Measurements from ENCODE around the gene TERT. TPM values are rescaled to one million over a fixed set of nuclear protein-coding genes. Genes with fewer than 3 reads are reported as not detected.

Gene TERT
- total and polyA plus RNA-seq, 2 of the 8 experiments (the other 6 are each of a cell fraction or from before 2014, with no cell fraction given), result 13.1 to 23.1 TPM

DNA sequence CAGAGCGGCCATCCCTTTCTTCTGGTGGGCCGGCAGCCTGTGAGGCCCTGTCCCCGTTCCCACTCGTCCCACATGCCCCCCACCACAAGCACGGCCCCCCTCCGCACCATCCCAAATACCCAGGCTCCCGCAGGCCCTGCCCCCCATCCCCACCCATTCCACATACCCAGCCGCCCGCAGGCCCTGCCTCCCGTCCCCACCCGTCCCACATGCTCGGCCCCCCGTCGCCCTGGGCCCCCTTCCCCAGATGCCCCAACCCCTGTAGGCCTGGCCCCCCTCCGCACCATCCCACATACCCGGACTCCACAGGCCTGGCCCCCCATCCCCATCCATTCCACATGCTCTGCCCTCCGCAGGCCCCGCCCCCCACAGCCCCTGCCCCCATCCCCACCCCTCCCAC, 82.0 kb downstream of the TERT start:
- Histone ChIP-seq H3K23ac (ENCODE audit: insufficient read length) (no peak overlapping the region), H2BK12ac (ENCODE audit: low read depth, low read length) (no peak overlapping the region), H2BK20ac (ENCODE audit: low read length) (no peak overlapping the region), H4K8ac (ENCODE audit: extremely low read depth, insufficient read depth, low read length) (no peak overlapping the region), H2AFZ (ENCODE audit: low read length) (no peak overlapping the region), H4K5ac (ENCODE audit: insufficient read length, low read depth, low read length) (no peak overlapping the region), H3K79me1 (ENCODE audit: low read depth, low read length) (no peaks in the 10 kb centered on the region), H3K23me2 (ENCODE audit: low read depth, low read length) (no peaks in the 10 kb centered on the region), H3K4me2 (ENCODE audit: insufficient read depth in 1 of 2, low read depth in 2 of 2, low read length in 2 of 2) (no peak overlapping the region), H3K56ac (replicated peaks; ENCODE audit: insufficient read length, low read depth, low read length) (no peak overlapping the region), H3K9me3 (ENCODE audit: insufficient read depth in 2 of 2, low read depth in 1 of 2, low read length in 1 of 2) (peaks cover 0 to 2% of the 10 kb centered on the region in 2 experiments; a peak in 1 of 4 replicates), H3K36me3 (ENCODE audit: control insufficient read depth in 2 of 4, insufficient read depth in 4 of 4, low read length in 3 of 4) (no peaks in the 10 kb centered on the region), H3K27me3 (replicated peaks in 1 of 4; ENCODE audit: control insufficient read depth in 3 of 4, extremely low read depth in 1 of 4, insufficient read depth in 3 of 4, low read length in 3 of 4) (no peaks in the 10 kb centered on the region; a peak in 1 of 7 replicates), H3K27ac (ENCODE audit: low read depth, low read length) (no peak overlapping the region), H3K9ac (replicated peaks in 1 of 4; ENCODE audit: extremely low read depth in 1 of 4, low read depth in 3 of 4, low read length in 3 of 4) (no peak overlapping the region), H3K4me1 (replicated peaks in 1 of 4; ENCODE audit: control insufficient read depth in 3 of 4, insufficient read depth in 4 of 4, low read length in 3 of 4) (peaks cover 0 to under 1% (median 0%) of the 10 kb centered on the region in 4 experiments; a peak in 2 of 7 replicates), H2BK15ac (ENCODE audit: low read length) (no peak overlapping the region), H4K20me1 (replicated peaks in 1 of 2; ENCODE audit: control insufficient read depth in 1 of 2, insufficient read depth in 2 of 2, low read length in 2 of 2) (peaks cover 3 to 6% of the 10 kb centered on the region in 2 experiments), H2BK120ac (replicated peaks; ENCODE audit: low read depth, low read length) (no peak overlapping the region), H3K4ac (replicated peaks; ENCODE audit: insufficient read length, low read depth, low read length) (no peak overlapping the region), H4K91ac (replicated peaks; ENCODE audit: insufficient read length, low read length) (no peak overlapping the region), H3K4me3 (ENCODE audit: extremely low read depth in 1 of 4, insufficient read depth in 2 of 4, low read depth in 3 of 4, low read length in 4 of 4) (no peak overlapping the region), H3K79me2 (ENCODE audit: control insufficient read depth in 1 of 2, insufficient read depth in 2 of 2, low read length in 2 of 2) (no peaks in the 10 kb centered on the region), H3K14ac (ENCODE audit: insufficient read length) (no peak overlapping the region), H3K18ac (ENCODE audit: extremely low read depth, low read length) (no peak overlapping the region), H2BK5ac (ENCODE audit: low read depth, low read length) (no peak overlapping the region), H2AK5ac (ENCODE audit: low read depth, low read length) (no peak overlapping the region)
- CTCF ChIA-PET (ENCODE audit: partially characterized antibody), result no interaction called here
- POLR2A ChIA-PET (ENCODE audit: partially characterized antibody), result no interaction called here
- WGBS, 2 experiments (ENCODE audit: extremely low coverage in 1 of 2, insufficient coverage in 1 of 2, insufficient read length in 1 of 2, insufficient replicate concordance in 2 of 2, low coverage in 1 of 2, low lambda C conversion rate in 2 of 2, missing lambda C conversion rate in 1 of 2), result no CpG with 5 or more reads among the region's 18 CpGs
- DNase-seq (ENCODE audit: low read depth in 1 of 2, low spot score in 2 of 2) (no peak), FAIRE-seq (no peak)
- TF ChIP-seq EZH2 (IDR thresholded peaks at IDR 0.05; ENCODE audit: low read depth, low read length, severe bottlenecking) (no peak), SAP30 (IDR thresholded peaks at IDR 0.05; ENCODE audit: insufficient read depth, insufficient replicate concordance, low read length) (no peak), KDM1A (IDR thresholded peaks at IDR 0.05; ENCODE audit: borderline replicate concordance, low read length) (no peak), HDAC2 (IDR thresholded peaks at IDR 0.05; ENCODE audit: borderline replicate concordance in 1 of 2, low read depth in 2 of 2, low read length in 2 of 2) (no peak), ZNF274 (IDR thresholded peaks at IDR 0.05; ENCODE audit: borderline replicate concordance, extremely low read depth, low read length) (no peak), MAFK (IDR thresholded peaks at IDR 0.05; ENCODE audit: low read depth, low read length) (no peak), SUZ12 (IDR thresholded peaks at IDR 0.05; ENCODE audit: low read length) (no peak), PHF8 (conservative IDR thresholded peaks at IDR 0.05; ENCODE audit: low read depth, low read length) (no peak), CEBPB (IDR thresholded peaks at IDR 0.05; ENCODE audit: low read depth, low read length) (no peak), CHD1 (IDR thresholded peaks at IDR 0.05; ENCODE audit: low read depth, low read length) (no peak), SP4 (IDR thresholded peaks at IDR 0.05; ENCODE audit: low read length) (no peak), FOSL1 (IDR thresholded peaks at IDR 0.05; ENCODE audit: insufficient read depth, low read depth, low read length) (no peak)
- TF ChIP-seq, protein P1, sequence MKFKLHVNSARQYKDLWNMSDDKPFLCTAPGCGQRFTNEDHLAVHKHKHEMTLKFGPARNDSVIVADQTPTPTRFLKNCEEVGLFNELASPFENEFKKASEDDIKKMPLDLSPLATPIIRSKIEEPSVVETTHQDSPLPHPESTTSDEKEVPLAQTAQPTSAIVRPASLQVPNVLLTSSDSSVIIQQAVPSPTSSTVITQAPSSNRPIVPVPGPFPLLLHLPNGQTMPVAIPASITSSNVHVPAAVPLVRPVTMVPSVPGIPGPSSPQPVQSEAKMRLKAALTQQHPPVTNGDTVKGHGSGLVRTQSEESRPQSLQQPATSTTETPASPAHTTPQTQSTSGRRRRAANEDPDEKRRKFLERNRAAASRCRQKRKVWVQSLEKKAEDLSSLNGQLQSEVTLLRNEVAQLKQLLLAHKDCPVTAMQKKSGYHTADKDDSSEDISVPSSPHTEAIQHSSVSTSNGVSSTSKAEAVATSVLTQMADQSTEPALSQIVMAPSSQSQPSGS (IDR thresholded peaks at IDR 0.05; ENCODE audit: low read length), result no peak
